K562 (cell line): Measurements from ENCODE around the gene PRKD1. TPM values are rescaled to one million over a fixed set of nuclear protein-coding genes. Genes with fewer than 3 reads are reported as not detected.
"Not testable (repeated sequence)": the region's sequence is repeated elsewhere in the genome, so short reads cannot be mapped to it uniquely, and the experiment has no call there.

ENCODE experiments used
- ATAC-seq: fragments of 200-7000 bp; cut with Tn5 transposase; 3 replicates; pipeline ENCODE4 v1.9.1; 2020; ENCODE audit warnings: moderate library complexity
- BruUV-seq: library from RNA; stranded (reverse); fragments of 400-500 nt; replicated peaks from 2 replicates; lab custom pipeline; 2021; lab: Mats Ljungman, UMichigan
- CTCF ChIA-PET: fragments of 300-600 bp; formaldehyde crosslinking; extraction: SDS; loops from one replicate; lab custom pipeline; 2021; ENCODE audit warnings: low intra/inter-chr PET ratio; lab: Yijun Ruan, JAX
- POLR2A ChIA-PET: fragments of 300-600, 350-650 bp; sonication (Branson Sonifier 250); formaldehyde crosslinking; extraction: SDS; loops from one replicate; lab custom pipeline; 2021; ENCODE audit warnings: antibody characterized with exemption, inconsistent platforms; lab: Yijun Ruan, JAX
- DNase-seq, 4 experiments: peaks; one replicate each; pipeline versions ENCODE4 v3.0.0 to v3.0.0-alpha.2; 2011 to 2018; ENCODE audit warnings: low spot score in 3 of 4, mixed read lengths in 3 of 4; ENCODE audit errors: extremely low read depth in 1 of 4
- FAIRE-seq: peaks from 2 replicates; lab custom pipeline; 2011; peaks lifted over from hg19 to GRCh38; lab: Jason Lieb, UNC
- H2AFZ ChIP-seq: 2 replicates; pipeline ENCODE4 v1.6.0; 2011; ENCODE audit warnings: low read depth, low read length, control low read depth, inconsistent platforms
- H3K27ac ChIP-seq: fragments of 200-600 bp; 3 replicates; pipeline ENCODE4 v1.8.0; 2011; ENCODE audit warnings: low read depth, mild to moderate bottlenecking, control low read depth, inconsistent platforms, low read length, moderate library complexity, mixed read lengths; ENCODE audit errors: extremely low read depth
- H3K27me3 ChIP-seq, 2 experiments: fragments of 300-600 bp in 1 of 2; 2 replicates in 1 of 2; 3 replicates in 1 of 2; pipeline versions ENCODE4 v1.6.0 to v1.8.0; 2011; ENCODE audit warnings: inconsistent platforms in 2 of 2, low read length in 2 of 2, mild to moderate bottlenecking in 1 of 2, mixed read lengths in 1 of 2, moderate library complexity in 1 of 2; ENCODE audit not compliant: control insufficient read depth in 2 of 2, insufficient read depth in 2 of 2
- H3K36me3 ChIP-seq: fragments of 300-600 bp; 3 replicates; pipeline ENCODE4 v1.8.0; 2011; ENCODE audit warnings: mild to moderate bottlenecking, low read length, inconsistent platforms; ENCODE audit not compliant: control insufficient read depth, insufficient read depth
- H3K4me1 ChIP-seq, 2 experiments: fragments of 200-600 bp in 1 of 2; replicated peaks in 1 of 2; 2 replicates in 1 of 2; 3 replicates in 1 of 2; pipeline versions ENCODE4 v1.5.1 to v1.8.0; 2011; ENCODE audit warnings: inconsistent platforms in 2 of 2, low read length in 2 of 2, mild to moderate bottlenecking in 1 of 2, mixed read lengths in 1 of 2, moderate library complexity in 1 of 2; ENCODE audit not compliant: control insufficient read depth in 2 of 2, insufficient read depth in 2 of 2
- H3K4me2 ChIP-seq: 2 replicates; pipeline ENCODE4 v1.6.1; 2011; ENCODE audit warnings: low read length, control low read depth, inconsistent platforms, mixed read lengths; ENCODE audit not compliant: insufficient read depth
- H3K4me3 ChIP-seq: fragments of 200-600 bp; sonication (generic), shearing (Covaris generic); 2 replicates; pipeline ENCODE4 v1.5.1; 2016; ENCODE audit warnings: control low read depth, inconsistent platforms
- H3K79me2 ChIP-seq: fragments of 200-600 bp; 3 replicates; pipeline ENCODE4 v1.8.0; 2011; ENCODE audit warnings: low read length, inconsistent platforms; ENCODE audit not compliant: control insufficient read depth, insufficient read depth
- H3K9ac ChIP-seq, 2 experiments: 2 replicates each; pipeline versions ENCODE4 v1.6.0 to v1.6.1; 2011; ENCODE audit warnings: low read depth in 2 of 2, low read length in 2 of 2, control low read depth in 1 of 2, inconsistent platforms in 1 of 2, mild to moderate bottlenecking in 1 of 2, mixed read lengths in 1 of 2; ENCODE audit not compliant: insufficient read depth in 1 of 2
- H3K9me1 ChIP-seq: one replicate; pipeline ENCODE4 v1.6.0; 2011; ENCODE audit warnings: inconsistent platforms, mild to moderate bottlenecking, low read length, moderate library complexity; ENCODE audit not compliant: control insufficient read depth, insufficient read depth
- H3K9me3 ChIP-seq: replicated peaks from 2 replicates; pipeline ENCODE4 v1.5.1; 2011; ENCODE audit warnings: low read depth, low read length, inconsistent platforms; ENCODE audit not compliant: control insufficient read depth, insufficient read depth
- H4K20me1 ChIP-seq: replicated peaks from 2 replicates; pipeline ENCODE4 v1.6.1; 2011; ENCODE audit warnings: low read length, inconsistent platforms, mixed read lengths; ENCODE audit not compliant: control insufficient read depth, insufficient read depth
- ZFP36 ChIP-seq: fragments of 150-350 bp; IDR thresholded peaks from 2 replicates; pipeline ENCODE4 v1.6.1; 2018; ENCODE audit warnings: low read length, low read depth; ENCODE audit not compliant: partially characterized antibody
- ZNF431 ChIP-seq: sonication (generic); formaldehyde crosslinking; IDR thresholded peaks from 2 replicates; pipeline ENCODE4 v1.8.0; 2022; ENCODE audit warnings: mild to moderate bottlenecking, missing genetic modification reagents
- ZNF707 ChIP-seq: fragments of 250-450 bp; sonication (Bioruptor Pico); conservative IDR thresholded peaks from 2 replicates; pipeline ENCODE4 v1.8.0; 2022; ENCODE audit warnings: inconsistent platforms, mild to moderate bottlenecking, moderate library complexity
- WGBS: fragments of 100-300 bp; shearing (Covaris generic); methylation state at CpG from one replicate; pipeline ENCODE4 v1.1.6; 2016; ENCODE audit warnings: low coverage, mixed read lengths; ENCODE audit not compliant: insufficient coverage; ENCODE audit errors: missing lambda C conversion rate; 5-methylcytosine and 5-hydroxymethylcytosine counted together
- in situ Hi-C: fragments of 300-500 bp; cut with MboI; formaldehyde crosslinking; loops from 4 replicates; pipeline ENCODE4 v1.15.0; 2018; ENCODE audit warnings: inconsistent platforms, mixed read lengths
- intact Hi-C: fragments of 100-400 bp; cut with micrococcal nuclease; formaldehyde crosslinking; loops from 2 replicates; pipeline ENCODE4 v1.14.2; 2022
- polyA plus RNA-seq, 8 experiments: library from polyadenylated mRNA; depleted of rRNA in 4 of 8; stranded (reverse) in 5 of 8; unstranded in 3 of 8; fragments of >200 nt; fragmentation: Nextera tagmentation in 2 of 8; fragmentation: Illumina TruSeq in 1 of 8; extraction: Ambion mirVana in 2 of 8; extraction: Trizol in 1 of 8; gene quantifications; 2 replicates each; pipeline versions ENCODE4 v1.2.1 to v1.2.3, GENCODE V29; 2011 to 2014; ENCODE audit warnings: inconsistent platforms in 1 of 8, missing spikeins in 1 of 8
- total RNA-seq, 7 experiments: library from RNA; depleted of rRNA in 6 of 7; stranded (reverse); fragments of >200 nt in 6 of 7; fragmentation: Illumina TruSeq in 2 of 7; extraction: Trizol in 2 of 7; gene quantifications; 2 replicates each; pipeline versions ENCODE4 v1.2.1 to v1.2.3, GENCODE V29; 2011 to 2021; ENCODE audit warnings: low replicate concordance in 1 of 7

Gene PRKD1
- total and polyA plus RNA-seq, 9 of the 15 experiments (the other 6 are each of a cell fraction or from before 2014, with no cell fraction given), result 0.04 to 0.25 (median 0.13) TPM; not detected in 1

DNA sequence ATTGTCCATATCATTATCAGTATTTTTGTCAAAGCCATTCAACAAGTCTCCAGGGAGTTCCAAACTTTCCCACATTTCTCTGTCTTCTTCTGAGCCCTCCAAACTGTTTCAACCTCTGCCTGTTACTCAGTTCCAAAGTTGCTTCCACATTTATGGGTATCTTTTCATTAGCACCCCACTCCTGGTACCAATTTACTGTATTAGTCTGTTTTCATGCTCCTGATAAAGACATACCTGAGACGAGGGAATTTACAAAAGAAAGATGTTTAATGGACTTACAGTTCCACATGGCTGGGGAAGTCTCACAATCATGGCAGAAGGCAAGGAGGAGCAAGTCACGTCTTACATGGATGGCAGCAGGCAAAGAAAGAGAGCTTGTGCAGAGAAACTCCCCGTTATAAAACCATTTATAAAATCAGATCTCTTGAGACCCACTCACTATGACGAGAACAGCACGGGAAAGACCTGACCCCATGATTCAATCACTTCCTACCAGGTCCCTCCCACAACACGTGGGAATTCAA lies 87.2 kb downstream of the PRKD1 start:
- H3K4me1 ChIP-seq, H3K27me3 ChIP-seq, CTCF ChIA-PET, H3K4me3 ChIP-seq, BruUV-seq, H3K9ac ChIP-seq, H3K9me3 ChIP-seq, H4K20me1 ChIP-seq, H3K4me2 ChIP-seq, intact Hi-C loops, FAIRE-seq, H3K79me2 ChIP-seq, H2AFZ ChIP-seq, ATAC-seq, H3K9me1 ChIP-seq, H3K36me3 ChIP-seq, POLR2A ChIA-PET, H3K27ac ChIP-seq, in situ Hi-C loops, DNase-seq: not testable (repeated sequence)
- 0% methylated on average over 5 of the region's 6 CpGs for WGBS
- TF ChIP-seq ZNF707, result peak; percentile 92
- TF ChIP-seq ZNF431, result peak; percentile 85

- H2AFZ ChIP-seq, H3K9ac ChIP-seq, H3K4me2 ChIP-seq, H3K4me3 ChIP-seq, H3K9me1 ChIP-seq, intact Hi-C loops, H3K27ac ChIP-seq, BruUV-seq, DNase-seq, H3K27me3 ChIP-seq, H3K9me3 ChIP-seq, POLR2A ChIA-PET, in situ Hi-C loops, H3K36me3 ChIP-seq, H3K4me1 ChIP-seq, H4K20me1 ChIP-seq, FAIRE-seq, ATAC-seq, CTCF ChIA-PET, H3K79me2 ChIP-seq: not testable (repeated sequence)
- WGBS, result no CpG with 5 or more reads among the region's 1 CpG
- peak; percentile 77 for TF ChIP-seq ZFP36
Observed at GRCh38 chr14:29839691-29840090, 88.0 kb downstream of the PRKD1 start.
